Neural cell (in vitro differentiated cells): ENCODE data around the gene MSLN. TPM values are rescaled to one million over a fixed set of nuclear protein-coding genes. Genes with fewer than 3 reads are reported as not detected.

Source experiments
- H2AFZ ChIP-seq: fragments of 200-600, 300-800 bp; sonication (generic), shearing (Covaris generic); 2 replicates; pipeline ENCODE4 v1.6.0; 2014; ENCODE audit warnings: low read depth, mild to moderate bottlenecking, antibody characterized with exemption, low read length, moderate library complexity
- H3F3A ChIP-seq: fragments of 200-600 bp; shearing (Covaris generic); 2 replicates; pipeline ENCODE4 v1.6.1; 2016; ENCODE audit warnings: mild to moderate bottlenecking, moderate library complexity, mixed read lengths, antibody characterized with exemption, low read length; ENCODE audit not compliant: insufficient read depth, poor library complexity, severe bottlenecking
- H3K27ac ChIP-seq: fragments of 200-600, 300-800 bp; sonication (generic), shearing (Covaris generic); 2 replicates; pipeline ENCODE4 v1.5.1; 2014; ENCODE audit warnings: mild to moderate bottlenecking, low read length, moderate library complexity
- H3K27me3 ChIP-seq: fragments of 300-800, 200-600 bp; sonication (generic), shearing (Covaris generic); 2 replicates; pipeline ENCODE4 v1.6.0; 2014; ENCODE audit warnings: mild to moderate bottlenecking, low read depth, low read length, moderate library complexity; ENCODE audit not compliant: insufficient read depth
- H3K36me3 ChIP-seq: fragments of 300-800, 200-600 bp; sonication (generic), shearing (Covaris generic); 2 replicates; pipeline ENCODE4 v1.5.1; 2014; ENCODE audit warnings: mild to moderate bottlenecking, antibody characterized with exemption, low read length, moderate library complexity; ENCODE audit not compliant: insufficient read depth
- H3K4me2 ChIP-seq: fragments of 300-800, 200-600 bp; sonication (generic), shearing (Covaris generic); 2 replicates; pipeline ENCODE4 v1.6.0; 2014; ENCODE audit warnings: mild to moderate bottlenecking, low read length
- H3K4me3 ChIP-seq: fragments of 300-800, 200-600 bp; sonication (generic), shearing (Covaris generic); 2 replicates; pipeline ENCODE4 v1.5.1; 2014; ENCODE audit warnings: mild to moderate bottlenecking, low read length, moderate library complexity
- H3K79me2 ChIP-seq: fragments of 200-600 bp; shearing (Covaris generic); replicated peaks from 2 replicates; pipeline ENCODE4 v1.6.0; 2014; ENCODE audit warnings: mild to moderate bottlenecking, low read length, moderate library complexity; ENCODE audit not compliant: insufficient read depth
- H3K9ac ChIP-seq: fragments of 300-800, 200-600 bp; sonication (generic), shearing (Covaris generic); 2 replicates; pipeline ENCODE4 v1.6.1; 2016; ENCODE audit warnings: mild to moderate bottlenecking, low read length, mixed read lengths
- H3K9me2 ChIP-seq: fragments of 200-600 bp; shearing (Covaris generic); 2 replicates; pipeline ENCODE4 v1.6.1; 2016; ENCODE audit warnings: mild to moderate bottlenecking, low read length, mixed read lengths; ENCODE audit not compliant: insufficient read depth
- H3K9me3 ChIP-seq: fragments of 200-600, 300-800 bp; sonication (generic), shearing (Covaris generic); 2 replicates; pipeline ENCODE4 v1.6.1; 2016; ENCODE audit warnings: mild to moderate bottlenecking, mixed run types, low read length, moderate library complexity, mixed read lengths
- H4K20me1 ChIP-seq: fragments of 200-600 bp; shearing (Covaris generic); 2 replicates; pipeline ENCODE4 v1.6.1; 2016; ENCODE audit warnings: mild to moderate bottlenecking, mixed run types; ENCODE audit not compliant: insufficient read depth
- EP300 ChIP-seq: fragments of 450-650 bp; conservative IDR thresholded peaks from 2 replicates; pipeline ENCODE4 v1.6.1; 2014; ENCODE audit warnings: antibody characterized with exemption, mild to moderate bottlenecking, moderate library complexity; ENCODE audit not compliant: poor library complexity, severe bottlenecking
- EZH2 ChIP-seq: fragments of 200-600, 300-800 bp; shearing (Covaris generic), sonication (generic); IDR thresholded peaks from 2 replicates; pipeline ENCODE4 v1.6.1; 2014; ENCODE audit warnings: antibody characterized with exemption, low read length, borderline replicate concordance, mild to moderate bottlenecking; ENCODE audit not compliant: insufficient read depth, poor library complexity, severe bottlenecking
- MXI1 ChIP-seq: fragments of 450-650 bp; conservative IDR thresholded peaks from 2 replicates; pipeline ENCODE4 v1.6.1; 2014; ENCODE audit warnings: antibody characterized with exemption, mild to moderate bottlenecking; ENCODE audit not compliant: poor library complexity, severe bottlenecking
- POLR2AphosphoS5 ChIP-seq: IDR thresholded peaks from 2 replicates; pipeline ENCODE4 v1.6.1; 2012
- RAD21 ChIP-seq: fragments of 450-650 bp; conservative IDR thresholded peaks from 2 replicates; pipeline ENCODE4 v1.6.1; 2014; ENCODE audit warnings: antibody characterized with exemption, mild to moderate bottlenecking, moderate library complexity
- SMC3 ChIP-seq: fragments of 450-650 bp; conservative IDR thresholded peaks from 2 replicates; pipeline ENCODE4 v1.6.1; 2014; ENCODE audit warnings: antibody characterized with exemption, mild to moderate bottlenecking, moderate library complexity; ENCODE audit not compliant: poor library complexity
- TAF1 ChIP-seq: IDR thresholded peaks from 2 replicates; pipeline ENCODE4 v1.6.1; 2012; ENCODE audit warnings: low read depth
- polyA plus RNA-seq: library from polyadenylated mRNA; depleted of rRNA; stranded (reverse); fragments of >200 nt; gene quantifications from 2 replicates; pipeline ENCODE4 v1.2.3, GENCODE V29; 2014
- TF ChIP-seq, protein P1 (sequence below): fragments of 450-650 bp; IDR thresholded peaks from 2 replicates; pipeline ENCODE4 v1.5.1; 2014; ENCODE audit warnings: antibody characterized with exemption, mild to moderate bottlenecking, moderate library complexity; ENCODE audit not compliant: poor library complexity, severe bottlenecking
- TF ChIP-seq, protein P2 (sequence below): IDR thresholded peaks from 2 replicates; pipeline ENCODE4 v1.6.1; 2012; ENCODE audit warnings: borderline replicate concordance

MSLN gene
- polyA plus RNA-seq, 1 donor from 2014 or later, result 0.63 TPM

DNA sequence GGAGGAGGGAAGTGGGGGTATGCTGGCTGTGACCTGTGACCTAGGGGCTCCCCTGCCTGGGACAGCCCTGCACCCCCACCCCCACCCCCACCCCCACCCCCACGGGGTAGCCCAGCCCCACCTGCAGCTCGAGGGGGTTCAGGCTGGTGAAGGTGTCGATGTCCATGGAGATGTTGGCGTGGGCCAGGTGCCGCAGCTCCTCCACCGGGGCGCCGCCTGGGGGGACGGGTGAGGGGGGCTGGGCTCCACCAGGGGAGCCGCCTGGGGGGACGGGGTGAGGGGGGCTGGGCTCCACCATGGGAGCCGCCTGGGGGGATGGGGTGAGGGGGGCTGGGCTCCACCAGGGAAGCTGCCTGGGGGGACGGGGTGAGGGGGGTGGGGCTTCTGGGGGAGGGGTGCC is 9.9 kb downstream of the MSLN start:
- H3K79me2 ChIP-seq, result no peaks in the 10 kb centered on the region
- H3K9me2 ChIP-seq, result no peaks in the 10 kb centered on the region
- H3K9me3 ChIP-seq, result no peaks in the 10 kb centered on the region
- H3K27ac ChIP-seq, result no peak overlapping the region
- H3K9ac ChIP-seq, result no peak overlapping the region
- no peak overlapping the region for H2AFZ ChIP-seq
- H4K20me1 ChIP-seq, result no peaks in the 10 kb centered on the region
- no peak overlapping the region for H3K4me3 ChIP-seq
- no peak overlapping the region for H3K4me2 ChIP-seq
- H3F3A ChIP-seq, result no peaks in the 10 kb centered on the region
- no peaks in the 10 kb centered on the region for H3K27me3 ChIP-seq
- no peaks in the 10 kb centered on the region for H3K36me3 ChIP-seq
- TF ChIP-seq EP300, result no peak
- TF ChIP-seq MXI1, result no peak
- no peak for TF ChIP-seq POLR2AphosphoS5
- TF ChIP-seq RAD21, result no peak
- TF ChIP-seq, protein P1, sequence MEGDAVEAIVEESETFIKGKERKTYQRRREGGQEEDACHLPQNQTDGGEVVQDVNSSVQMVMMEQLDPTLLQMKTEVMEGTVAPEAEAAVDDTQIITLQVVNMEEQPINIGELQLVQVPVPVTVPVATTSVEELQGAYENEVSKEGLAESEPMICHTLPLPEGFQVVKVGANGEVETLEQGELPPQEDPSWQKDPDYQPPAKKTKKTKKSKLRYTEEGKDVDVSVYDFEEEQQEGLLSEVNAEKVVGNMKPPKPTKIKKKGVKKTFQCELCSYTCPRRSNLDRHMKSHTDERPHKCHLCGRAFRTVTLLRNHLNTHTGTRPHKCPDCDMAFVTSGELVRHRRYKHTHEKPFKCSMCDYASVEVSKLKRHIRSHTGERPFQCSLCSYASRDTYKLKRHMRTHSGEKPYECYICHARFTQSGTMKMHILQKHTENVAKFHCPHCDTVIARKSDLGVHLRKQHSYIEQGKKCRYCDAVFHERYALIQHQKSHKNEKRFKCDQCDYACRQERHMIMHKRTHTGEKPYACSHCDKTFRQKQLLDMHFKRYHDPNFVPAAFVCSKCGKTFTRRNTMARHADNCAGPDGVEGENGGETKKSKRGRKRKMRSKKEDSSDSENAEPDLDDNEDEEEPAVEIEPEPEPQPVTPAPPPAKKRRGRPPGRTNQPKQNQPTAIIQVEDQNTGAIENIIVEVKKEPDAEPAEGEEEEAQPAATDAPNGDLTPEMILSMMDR, result no peak
- TF ChIP-seq SMC3, result no peak
- TF ChIP-seq TAF1, result no peak
- no peak for TF ChIP-seq EZH2
- TF ChIP-seq, protein P2, sequence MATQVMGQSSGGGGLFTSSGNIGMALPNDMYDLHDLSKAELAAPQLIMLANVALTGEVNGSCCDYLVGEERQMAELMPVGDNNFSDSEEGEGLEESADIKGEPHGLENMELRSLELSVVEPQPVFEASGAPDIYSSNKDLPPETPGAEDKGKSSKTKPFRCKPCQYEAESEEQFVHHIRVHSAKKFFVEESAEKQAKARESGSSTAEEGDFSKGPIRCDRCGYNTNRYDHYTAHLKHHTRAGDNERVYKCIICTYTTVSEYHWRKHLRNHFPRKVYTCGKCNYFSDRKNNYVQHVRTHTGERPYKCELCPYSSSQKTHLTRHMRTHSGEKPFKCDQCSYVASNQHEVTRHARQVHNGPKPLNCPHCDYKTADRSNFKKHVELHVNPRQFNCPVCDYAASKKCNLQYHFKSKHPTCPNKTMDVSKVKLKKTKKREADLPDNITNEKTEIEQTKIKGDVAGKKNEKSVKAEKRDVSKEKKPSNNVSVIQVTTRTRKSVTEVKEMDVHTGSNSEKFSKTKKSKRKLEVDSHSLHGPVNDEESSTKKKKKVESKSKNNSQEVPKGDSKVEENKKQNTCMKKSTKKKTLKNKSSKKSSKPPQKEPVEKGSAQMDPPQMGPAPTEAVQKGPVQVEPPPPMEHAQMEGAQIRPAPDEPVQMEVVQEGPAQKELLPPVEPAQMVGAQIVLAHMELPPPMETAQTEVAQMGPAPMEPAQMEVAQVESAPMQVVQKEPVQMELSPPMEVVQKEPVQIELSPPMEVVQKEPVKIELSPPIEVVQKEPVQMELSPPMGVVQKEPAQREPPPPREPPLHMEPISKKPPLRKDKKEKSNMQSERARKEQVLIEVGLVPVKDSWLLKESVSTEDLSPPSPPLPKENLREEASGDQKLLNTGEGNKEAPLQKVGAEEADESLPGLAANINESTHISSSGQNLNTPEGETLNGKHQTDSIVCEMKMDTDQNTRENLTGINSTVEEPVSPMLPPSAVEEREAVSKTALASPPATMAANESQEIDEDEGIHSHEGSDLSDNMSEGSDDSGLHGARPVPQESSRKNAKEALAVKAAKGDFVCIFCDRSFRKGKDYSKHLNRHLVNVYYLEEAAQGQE, result no peak

DNA sequence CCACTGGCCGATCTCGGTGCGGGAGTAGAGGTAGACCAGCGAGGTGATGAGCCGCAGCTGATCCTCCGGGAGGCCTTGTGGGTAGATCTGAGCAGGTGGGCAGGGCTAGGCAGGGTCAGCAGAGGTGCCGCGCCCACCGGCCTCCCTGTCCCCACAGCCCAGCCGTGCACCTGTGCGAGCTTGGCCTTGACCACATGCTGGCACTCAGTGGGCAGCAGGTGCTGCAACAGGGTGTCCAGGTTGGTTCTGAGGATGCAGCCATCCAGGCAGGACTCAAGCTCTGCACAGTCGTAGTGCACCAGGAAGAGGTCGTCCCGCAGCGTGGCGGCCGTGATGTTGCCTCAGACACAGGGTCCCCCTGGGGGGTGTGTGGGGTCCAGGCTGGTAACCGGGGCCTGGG is 12.4 kb downstream of the MSLN start:
- H3K27ac ChIP-seq, result no peak overlapping the region
- H3K4me2 ChIP-seq, result no peak overlapping the region
- no peaks in the 10 kb centered on the region for H3K27me3 ChIP-seq
- no peaks in the 10 kb centered on the region for H3F3A ChIP-seq
- H3K4me3 ChIP-seq, result no peak overlapping the region
- no peaks in the 10 kb centered on the region for H3K9me2 ChIP-seq
- H3K9me3 ChIP-seq, result no peaks in the 10 kb centered on the region
- no peak overlapping the region for H3K9ac ChIP-seq
- H3K36me3 ChIP-seq, result no peaks in the 10 kb centered on the region
- TF ChIP-seq SMC3 (no peak), RAD21 (no peak), MXI1 (no peak), EZH2 (no peak)
- TF ChIP-seq, protein P1, result no peak
- H2AFZ ChIP-seq, result no peak overlapping the region
- H3K79me2 ChIP-seq, result no peaks in the 10 kb centered on the region
- H4K20me1 ChIP-seq, result no peaks in the 10 kb centered on the region
